H1 (cell line): Measurements from ENCODE around the gene MAGI2. TPM values are rescaled to one million over a fixed set of nuclear protein-coding genes. Genes with fewer than 3 reads are reported as not detected.

Experiments
- CTCF ChIA-PET: fragments of 300-600 bp; sonication (Branson Sonifier 250); formaldehyde crosslinking; loops from one replicate; lab custom pipeline; 2021; ENCODE audit not compliant: partially characterized antibody; lab: Charles Lee
- POLR2A ChIA-PET: fragments of 300-600 bp; sonication (Branson Sonifier 250); formaldehyde crosslinking; loops from one replicate; lab custom pipeline; 2021; ENCODE audit warnings: inconsistent platforms; ENCODE audit not compliant: partially characterized antibody; lab: Charles Lee
- DNase-seq, 2 experiments: peaks; one replicate each; pipeline versions ENCODE4 v3.0.0 to v3.0.0-alpha.2; 2010 to 2022; ENCODE audit warnings: low spot score in 2 of 2, low read depth in 1 of 2, mixed read lengths in 1 of 2
- FAIRE-seq: peaks from 2 replicates; lab custom pipeline; 2011; peaks lifted over from hg19 to GRCh38; lab: Jason Lieb, UNC
- H2AFZ ChIP-seq: 2 replicates; pipeline ENCODE4 v1.8.1; 2012; ENCODE audit warnings: low read length, inconsistent platforms
- H2AK5ac ChIP-seq: 2 replicates; pipeline ENCODE4 v1.6.1; 2013; ENCODE audit warnings: low read depth, low read length
- H2BK120ac ChIP-seq: replicated peaks from 2 replicates; pipeline ENCODE3; 2013; ENCODE audit warnings: low read depth, low read length, inconsistent platforms
- H2BK12ac ChIP-seq: 2 replicates; pipeline ENCODE4 v1.6.1; 2013; ENCODE audit warnings: low read depth, low read length
- H2BK15ac ChIP-seq: 2 replicates; pipeline ENCODE4 v1.6.1; 2013; ENCODE audit warnings: low read length
- H2BK20ac ChIP-seq: 2 replicates; pipeline ENCODE4 v1.6.1; 2013; ENCODE audit warnings: low read length
- H2BK5ac ChIP-seq: 2 replicates; pipeline ENCODE4 v1.6.1; 2013; ENCODE audit warnings: low read depth, low read length
- H3K14ac ChIP-seq: 2 replicates; pipeline ENCODE4 v1.6.1; 2013; ENCODE audit warnings: inconsistent platforms; ENCODE audit not compliant: insufficient read length
- H3K18ac ChIP-seq: 2 replicates; pipeline ENCODE4 v1.6.1; 2013; ENCODE audit warnings: low read length; ENCODE audit errors: extremely low read depth
- H3K23ac ChIP-seq: 2 replicates; pipeline ENCODE4 v1.6.1; 2013; ENCODE audit warnings: inconsistent platforms; ENCODE audit not compliant: insufficient read length
- H3K23me2 ChIP-seq: 2 replicates; pipeline ENCODE4 v1.6.1; 2013; ENCODE audit warnings: low read depth, low read length
- H3K27ac ChIP-seq: 2 replicates; pipeline ENCODE4 v1.6.1; 2011; ENCODE audit warnings: low read depth, low read length, inconsistent platforms
- H3K27me3 ChIP-seq, 4 experiments: replicated peaks in 1 of 4; 1 replicate in 1 of 4; 2 replicates in 3 of 4; pipeline versions ENCODE4 v1.6.1 to v1.8.1; 2011 to 2013; ENCODE audit warnings: low read length in 3 of 4, mild to moderate bottlenecking in 3 of 4, inconsistent platforms in 2 of 4, mixed read lengths in 2 of 4, moderate library complexity in 1 of 4; ENCODE audit not compliant: control insufficient read depth in 3 of 4, insufficient read depth in 3 of 4; ENCODE audit errors: extremely low read depth in 1 of 4
- H3K36me3 ChIP-seq, 4 experiments: 2 replicates each; pipeline versions ENCODE4 v1.6.1 to v1.8.1; 2011 to 2013; ENCODE audit warnings: mild to moderate bottlenecking in 4 of 4, low read length in 3 of 4, moderate library complexity in 2 of 4, control low read depth in 1 of 4, inconsistent platforms in 1 of 4; ENCODE audit not compliant: insufficient read depth in 4 of 4, control insufficient read depth in 2 of 4
- H3K4ac ChIP-seq: replicated peaks from 2 replicates; pipeline ENCODE3; 2013; ENCODE audit warnings: low read length, low read depth, mixed read lengths, inconsistent platforms; ENCODE audit not compliant: insufficient read length
- H3K4me1 ChIP-seq, 4 experiments: replicated peaks in 1 of 4; 1 replicate in 1 of 4; 2 replicates in 3 of 4; pipeline versions ENCODE4 v1.6.1 to v1.8.1; 2011 to 2013; ENCODE audit warnings: low read length in 3 of 4, inconsistent platforms in 2 of 4, mixed read lengths in 1 of 4; ENCODE audit not compliant: insufficient read depth in 4 of 4, control insufficient read depth in 3 of 4
- H3K4me2 ChIP-seq, 2 experiments: 2 replicates each; pipeline versions ENCODE4 v1.6.1 to v1.8.1; 2011 to 2013; ENCODE audit warnings: low read depth in 2 of 2, low read length in 2 of 2, control low read depth in 1 of 2, inconsistent platforms in 1 of 2, mild to moderate bottlenecking in 1 of 2; ENCODE audit not compliant: insufficient read depth in 1 of 2
- H3K4me3 ChIP-seq, 4 experiments: fragments of 200-600, 300-600 bp in 1 of 4; sonication (generic), shearing (Covaris generic), sonication (Bioruptor Twin) in 1 of 4; 2 replicates each; pipeline versions ENCODE4 v1.5.1 to v1.8.1; 2011 to 2016; ENCODE audit warnings: low read length in 4 of 4, low read depth in 3 of 4, control low read depth in 2 of 4, inconsistent platforms in 2 of 4, mild to moderate bottlenecking in 2 of 4, mixed read lengths in 1 of 4, moderate library complexity in 1 of 4; ENCODE audit not compliant: insufficient read depth in 2 of 4; ENCODE audit errors: extremely low read depth in 1 of 4
- H3K56ac ChIP-seq: replicated peaks from 2 replicates; pipeline ENCODE3; 2013; ENCODE audit warnings: low read depth, mild to moderate bottlenecking, mixed read lengths, low read length, inconsistent platforms; ENCODE audit not compliant: insufficient read length
- H3K79me1 ChIP-seq: 2 replicates; pipeline ENCODE4 v1.6.1; 2013; ENCODE audit warnings: low read depth, low read length, control low read depth
- H3K79me2 ChIP-seq, 2 experiments: 2 replicates each; pipeline versions ENCODE4 v1.6.1 to v1.8.1; 2012 to 2013; ENCODE audit warnings: low read length in 2 of 2, mild to moderate bottlenecking in 2 of 2, inconsistent platforms in 1 of 2; ENCODE audit not compliant: insufficient read depth in 2 of 2, control insufficient read depth in 1 of 2
- H3K9ac ChIP-seq, 4 experiments: replicated peaks in 1 of 4; 1 replicate in 1 of 4; 2 replicates in 3 of 4; pipeline versions ENCODE4 v1.6.1 to v1.8.1; 2011 to 2013; ENCODE audit warnings: low read depth in 3 of 4, low read length in 3 of 4, control low read depth in 2 of 4, mild to moderate bottlenecking in 2 of 4, moderate library complexity in 2 of 4, inconsistent platforms in 1 of 4; ENCODE audit errors: extremely low read depth in 1 of 4
- H3K9me3 ChIP-seq, 2 experiments: 2 replicates each; pipeline versions ENCODE4 v1.6.1 to v1.8.1; 2012 to 2013; ENCODE audit warnings: mild to moderate bottlenecking in 2 of 2, moderate library complexity in 2 of 2, control low read depth in 1 of 2, inconsistent platforms in 1 of 2, low read depth in 1 of 2, low read length in 1 of 2, mixed read lengths in 1 of 2; ENCODE audit not compliant: insufficient read depth in 2 of 2
- H4K20me1 ChIP-seq, 2 experiments: replicated peaks in 1 of 2; 2 replicates each; pipeline versions ENCODE3 to v1.8.1; 2011 to 2013; ENCODE audit warnings: inconsistent platforms in 2 of 2, low read length in 2 of 2, mild to moderate bottlenecking in 1 of 2; ENCODE audit not compliant: insufficient read depth in 2 of 2, control insufficient read depth in 1 of 2
- H4K5ac ChIP-seq: 2 replicates; pipeline ENCODE4 v1.6.1; 2013; ENCODE audit warnings: low read length, low read depth, mixed read lengths, inconsistent platforms; ENCODE audit not compliant: insufficient read length
- H4K8ac ChIP-seq: 2 replicates; pipeline ENCODE4 v1.8.0; 2013; ENCODE audit warnings: mild to moderate bottlenecking, moderate library complexity, low read length, inconsistent platforms; ENCODE audit not compliant: insufficient read depth; ENCODE audit errors: extremely low read depth
- H4K91ac ChIP-seq: replicated peaks from 2 replicates; pipeline ENCODE3; 2013; ENCODE audit warnings: low read length, mixed read lengths, inconsistent platforms; ENCODE audit not compliant: insufficient read length
- RFX5 ChIP-seq: IDR thresholded peaks from 2 replicates; pipeline ENCODE4 v1.6.1; 2011; ENCODE audit warnings: low read depth, low read length, improper control_type of control experiment, borderline replicate concordance
- WGBS, 2 experiments: shearing (Covaris generic) in 1 of 2; methylation state at CpG; one replicate each; pipeline versions ENCODE4 v1.1.6 to v1.1.7; 2013 to 2015; ENCODE audit warnings: low lambda C conversion rate in 2 of 2, mixed read lengths in 2 of 2, inconsistent platforms in 1 of 2, low coverage in 1 of 2, missing lambda C conversion rate in 1 of 2; ENCODE audit not compliant: insufficient replicate concordance in 2 of 2, insufficient coverage in 1 of 2, insufficient read length in 1 of 2; ENCODE audit errors: extremely low coverage in 1 of 2, missing lambda C conversion rate in 1 of 2; 5-methylcytosine and 5-hydroxymethylcytosine counted together
- polyA plus RNA-seq, 7 experiments: library from polyadenylated mRNA; depleted of rRNA in 3 of 7; stranded (reverse) in 5 of 7; unstranded in 2 of 7; fragments of >200 nt in 5 of 7; fragments of 200-250 nt in 2 of 7; gene quantifications; 1 replicate in 5 of 7; 2 replicates in 1 of 7; 4 replicates in 1 of 7; pipeline versions ENCODE4 v1.2.1 to v1.2.3, GENCODE V29; 2011 to 2013; ENCODE audit warnings: missing spikeins in 2 of 7, mixed read lengths in 2 of 7
- total RNA-seq: library from RNA; stranded (reverse); fragmentation: NEBNext Ultra II Directional; extraction: Animal tissue kit (Norgen Biotek cat#: 25700); gene quantifications from 2 replicates; pipeline ENCODE4 v1.2.1, GENCODE V29; 2021

The MAGI2 gene
- total and polyA plus RNA-seq, 2 of the 8 experiments (the other 6 are each of a cell fraction or from before 2014, with no cell fraction given): 6.0 to 27.3 TPM

GRCh38 chr7:78444267-78444666 lies 1009.2 kb downstream of the MAGI2 start:
- FAIRE-seq: no peak
- Histone ChIP-seq H3K4me3 (no peak overlapping the region), H3K4me1 (0 out of 7 replicates have a peak, but pooled peaks cover 0 to 3% (median 0%) of the 10 kb centered on the region in 4 experiments), H3K56ac (no peak overlapping the region), H3K27me3 (no peaks in the 10 kb centered on the region), H3K4ac (no peak overlapping the region), H3K79me2 (no peaks in the 10 kb centered on the region), H3K27ac (no peak overlapping the region), H3K23ac (no peak overlapping the region), H3K9ac (no peak overlapping the region), H2BK12ac (no peak overlapping the region), H2BK5ac (no peak overlapping the region), H4K91ac (no peak overlapping the region), H3K4me2 (no peak overlapping the region), H3K18ac (no peak overlapping the region), H3K36me3 (no peaks in the 10 kb centered on the region), H3K23me2 (no peaks in the 10 kb centered on the region), H3K9me3 (no peaks in the 10 kb centered on the region), H3K79me1 (no peaks in the 10 kb centered on the region), H2BK120ac (no peak overlapping the region), H2AFZ (no peak overlapping the region), H2AK5ac (no peak overlapping the region), H4K5ac (no peak overlapping the region), H2BK20ac (no peak overlapping the region), H3K14ac (no peak overlapping the region), H4K8ac (no peak overlapping the region), H2BK15ac (no peak overlapping the region), H4K20me1 (no peaks in the 10 kb centered on the region)
- 92% methylated on average over 2 of the region's 2 CpGs; no CpG with 5 or more reads in 1 of the 2 experiments for WGBS, 2 experiments
- DNase-seq: no peak
- ChIA-PET POLR2A (no interaction called here), CTCF (interaction anchor here (0.7 kb wide), 1 partner anchor 10 kb away, joined by 3 read pairs; no protein-coding TSS in a partner anchor)
- TF ChIP-seq RFX5: no peak
